ENCODE results near the gene TRIM37. TPM values are rescaled to one million over a fixed set of nuclear protein-coding genes. Genes with fewer than 3 reads are reported as not detected.

TRIM37 gene
- total RNA-seq, 1 donor from 2014 or later: 25.4 TPM

GRCh38 chr17:59062509-59062908 is 44.2 kb downstream of the TRIM37 start:
- Histone ChIP-seq H4K20me1 (ENCODE audit: insufficient read depth, low read length) (no peaks in the 10 kb centered on the region), H3K4me2 (ENCODE audit: low read length) (no peak overlapping the region), H3K9ac (ENCODE audit: low read length) (no peak overlapping the region), H3K4me1 (ENCODE audit: insufficient read depth, low read length) (no peaks in the 10 kb centered on the region), H3K4me3 (ENCODE audit: insufficient read depth, low read depth, low read length) (no peak overlapping the region), H3K27ac (ENCODE audit: low read depth, low read length) (no peak overlapping the region), H3K36me3 (ENCODE audit: insufficient read depth, low read length) (peaks cover 28% of the 10 kb centered on the region), H3K79me2 (ENCODE audit: insufficient read depth, low read length) (no peaks in the 10 kb centered on the region), H3K27me3 (ENCODE audit: insufficient read depth, low read length) (no peaks in the 10 kb centered on the region), H2AFZ (ENCODE audit: low read depth, low read length) (no peak overlapping the region), H3K9me3 (ENCODE audit: insufficient read depth, low read depth, low read length) (no peaks in the 10 kb centered on the region)
- DNase-seq (ENCODE audit: low read depth) (no peak), FAIRE-seq (no peak)
- peaks cover 8% of the 10 kb centered on the region for H3K36me3 Mint-ChIP-seq (ENCODE audit: low read depth, unreplicated experiment)
- no peak overlapping the region for H3K4me3 Mint-ChIP-seq (ENCODE audit: unreplicated experiment)
- no peaks in the 10 kb centered on the region for H3K4me1 Mint-ChIP-seq (ENCODE audit: low read depth, unreplicated experiment)
- no peak overlapping the region for H3K27ac Mint-ChIP-seq (ENCODE audit: unreplicated experiment)
- TF ChIP-seq EZH2 (IDR thresholded peaks at IDR 0.05; ENCODE audit: insufficient read depth, low read length): no peak
- TF ChIP-seq CTCF (IDR thresholded peaks at IDR 0.05; ENCODE audit: insufficient read depth, low read depth, low read length): no peak
- no peaks in the 10 kb centered on the region for H3K9me3 Mint-ChIP-seq (ENCODE audit: unreplicated experiment)
- H3K27me3 Mint-ChIP-seq (ENCODE audit: low read depth, unreplicated experiment): no peaks in the 10 kb centered on the region

- Histone ChIP-seq H4K20me1 (ENCODE audit: insufficient read depth, low read length) (no peaks in the 10 kb centered on the region), H3K79me2 (ENCODE audit: insufficient read depth, low read length) (no peaks in the 10 kb centered on the region), H3K4me1 (ENCODE audit: insufficient read depth, low read length) (no peaks in the 10 kb centered on the region), H3K36me3 (ENCODE audit: insufficient read depth, low read length) (peaks cover 13% of the 10 kb centered on the region), H2AFZ (ENCODE audit: low read depth, low read length) (no peak overlapping the region), H3K9me3 (ENCODE audit: insufficient read depth, low read depth, low read length) (no peaks in the 10 kb centered on the region), H3K27ac (ENCODE audit: low read depth, low read length) (no peak overlapping the region), H3K4me2 (ENCODE audit: low read length) (no peak overlapping the region), H3K9ac (ENCODE audit: low read length) (no peak overlapping the region), H3K27me3 (ENCODE audit: insufficient read depth, low read length) (no peaks in the 10 kb centered on the region), H3K4me3 (ENCODE audit: insufficient read depth, low read depth, low read length) (no peak overlapping the region)
- H3K9me3 Mint-ChIP-seq (ENCODE audit: unreplicated experiment): no peaks in the 10 kb centered on the region
- no peaks in the 10 kb centered on the region for H3K27me3 Mint-ChIP-seq (ENCODE audit: low read depth, unreplicated experiment)
- DNase-seq (ENCODE audit: low read depth) (no peak), FAIRE-seq (no peak)
- no peak overlapping the region for H3K4me3 Mint-ChIP-seq (ENCODE audit: unreplicated experiment)
- H3K27ac Mint-ChIP-seq (ENCODE audit: unreplicated experiment): no peak overlapping the region
- peaks cover 8% of the 10 kb centered on the region for H3K36me3 Mint-ChIP-seq (ENCODE audit: low read depth, unreplicated experiment)
- TF ChIP-seq EZH2 (IDR thresholded peaks at IDR 0.05; ENCODE audit: insufficient read depth, low read length): no peak
- no peak for TF ChIP-seq CTCF (IDR thresholded peaks at IDR 0.05; ENCODE audit: insufficient read depth, low read depth, low read length)
- no peaks in the 10 kb centered on the region for H3K4me1 Mint-ChIP-seq (ENCODE audit: low read depth, unreplicated experiment)
These were observed 49.8 kb downstream of the TRIM37 start for GRCh38 chr17:59056857-59057256.

GRCh38 chr17:59049798-59050197 is 56.9 kb downstream of the TRIM37 start:
- H3K9ac ChIP-seq (ENCODE audit: low read length): no peak overlapping the region
- H3K9me3 ChIP-seq (ENCODE audit: insufficient read depth, low read depth, low read length): no peaks in the 10 kb centered on the region
- DNase-seq (ENCODE audit: low read depth) (no peak), FAIRE-seq (no peak)
- H4K20me1 ChIP-seq (ENCODE audit: insufficient read depth, low read length): no peaks in the 10 kb centered on the region
- no peak for TF ChIP-seq CTCF (IDR thresholded peaks at IDR 0.05; ENCODE audit: insufficient read depth, low read depth, low read length)
- TF ChIP-seq EZH2 (IDR thresholded peaks at IDR 0.05; ENCODE audit: insufficient read depth, low read length): no peak
- peaks cover 7% of the 10 kb centered on the region for H3K36me3 Mint-ChIP-seq (ENCODE audit: low read depth, unreplicated experiment)
- H3K9me3 Mint-ChIP-seq (ENCODE audit: unreplicated experiment): no peaks in the 10 kb centered on the region
- peaks cover 18% of the 10 kb centered on the region for H3K36me3 ChIP-seq (ENCODE audit: insufficient read depth, low read length)
- no peak overlapping the region for H3K4me3 ChIP-seq (ENCODE audit: insufficient read depth, low read depth, low read length)
- H3K4me3 Mint-ChIP-seq (ENCODE audit: unreplicated experiment): no peak overlapping the region
- no peaks in the 10 kb centered on the region for H3K79me2 ChIP-seq (ENCODE audit: insufficient read depth, low read length)
- H2AFZ ChIP-seq (ENCODE audit: low read depth, low read length): no peak overlapping the region
- no peaks in the 10 kb centered on the region for H3K27me3 Mint-ChIP-seq (ENCODE audit: low read depth, unreplicated experiment)
- H3K4me2 ChIP-seq (ENCODE audit: low read length): no peak overlapping the region
- no peak overlapping the region for H3K27ac ChIP-seq (ENCODE audit: low read depth, low read length)
- H3K4me1 ChIP-seq (ENCODE audit: insufficient read depth, low read length): no peaks in the 10 kb centered on the region
- no peak overlapping the region for H3K27ac Mint-ChIP-seq (ENCODE audit: unreplicated experiment)
- no peaks in the 10 kb centered on the region for H3K4me1 Mint-ChIP-seq (ENCODE audit: low read depth, unreplicated experiment)
- no peaks in the 10 kb centered on the region for H3K27me3 ChIP-seq (ENCODE audit: insufficient read depth, low read length)

All from astrocyte (in vitro differentiated cells and primary cell).